GM23338 (cell line): ENCODE data around the gene RAD50. TPM values are rescaled to one million over a fixed set of nuclear protein-coding genes. Genes with fewer than 3 reads are reported as not detected.

ENCODE experiments used
- ATAC-seq: fragments of 200-7000 bp; cut with Tn5 transposase; 3 replicates; pipeline ENCODE4 v1.9.1; 2020
- DNase-seq: peaks from one replicate; pipeline ENCODE4 v3.0.0-alpha.2; 2015; ENCODE audit warnings: low spot score
- H2AFZ ChIP-seq: fragments of 200-600 bp; sonication (generic); 2 replicates; pipeline ENCODE4 v1.8.0; 2016; ENCODE audit warnings: antibody characterized with exemption, mild to moderate bottlenecking, moderate library complexity
- H3F3A ChIP-seq: fragments of 200-600 bp; sonication (generic); replicated peaks from 2 replicates; pipeline ENCODE4 v1.8.0; 2017; ENCODE audit warnings: antibody characterized with exemption, mixed run types, low read depth
- H3K27ac ChIP-seq: fragments of 200-600 bp; sonication (generic); 2 replicates; pipeline ENCODE4 v1.6.1; 2016; ENCODE audit warnings: low read depth
- H3K27me3 ChIP-seq: fragments of 200-600 bp; sonication (generic); 2 replicates; pipeline ENCODE4 v1.8.0; 2016; ENCODE audit warnings: mild to moderate bottlenecking, mixed run types, moderate library complexity; ENCODE audit not compliant: insufficient read depth
- H3K36me3 ChIP-seq: fragments of 200-600 bp; sonication (generic); 2 replicates; pipeline ENCODE4 v1.8.0; 2016; ENCODE audit warnings: mild to moderate bottlenecking; ENCODE audit not compliant: insufficient read depth
- H3K4me1 ChIP-seq: fragments of 200-600 bp; sonication (generic); 2 replicates; pipeline ENCODE4 v1.8.0; 2016; ENCODE audit warnings: mild to moderate bottlenecking, moderate library complexity; ENCODE audit not compliant: insufficient read depth
- H3K4me2 ChIP-seq: fragments of 200-600 bp; sonication (generic); 2 replicates; pipeline ENCODE4 v1.7.1; 2017; ENCODE audit warnings: mixed run types
- H3K4me3 ChIP-seq: fragments of 200-600 bp; sonication (generic); 2 replicates; pipeline ENCODE4 v1.6.1; 2016; ENCODE audit warnings: mixed run types
- H3K79me2 ChIP-seq: fragments of 200-600 bp; sonication (generic); replicated peaks from 2 replicates; pipeline ENCODE4 v1.8.0; 2017; ENCODE audit warnings: mild to moderate bottlenecking; ENCODE audit not compliant: insufficient read depth
- H3K9me2 ChIP-seq: fragments of 200-600 bp; sonication (generic); 2 replicates; pipeline ENCODE4 v1.8.0; 2017; ENCODE audit not compliant: insufficient read depth
- H4K20me1 ChIP-seq: fragments of 200-600 bp; sonication (generic); replicated peaks from 2 replicates; pipeline ENCODE4 v1.8.0; 2017; ENCODE audit warnings: mild to moderate bottlenecking; ENCODE audit not compliant: insufficient read depth
- H3K27ac Mint-ChIP-seq: 2 replicates; pipeline ENCODE4 v1.8.0; 2020; ENCODE audit warnings: inconsistent platforms, mild to moderate bottlenecking, moderate library complexity, mixed read lengths
- H3K27me3 Mint-ChIP-seq: 3 replicates; pipeline ENCODE4 v1.8.0; 2022; ENCODE audit warnings: low read depth, mild to moderate bottlenecking, moderate library complexity, mixed read lengths, inconsistent platforms; ENCODE audit not compliant: insufficient read depth, poor library complexity
- H3K36me3 Mint-ChIP-seq: 3 replicates; pipeline ENCODE4 v1.8.0; 2021; ENCODE audit warnings: low read depth, mild to moderate bottlenecking, inconsistent platforms, moderate library complexity, mixed read lengths
- H3K4me1 Mint-ChIP-seq: 3 replicates; pipeline ENCODE4 v1.8.0; 2020; ENCODE audit warnings: mild to moderate bottlenecking, inconsistent platforms, mixed read lengths
- H3K4me3 Mint-ChIP-seq: 3 replicates; pipeline ENCODE4 v1.8.0; 2021; ENCODE audit warnings: moderate library complexity, mild to moderate bottlenecking, inconsistent platforms, mixed read lengths
- H3K9me3 Mint-ChIP-seq: 3 replicates; pipeline ENCODE4 v1.8.0; 2020; ENCODE audit warnings: moderate library complexity, mild to moderate bottlenecking, inconsistent platforms, mixed read lengths
- CREB1 ChIP-seq: fragments of 250-450 bp; sonication (Bioruptor Pico); IDR thresholded peaks from 2 replicates; pipeline ENCODE4 v1.5.0; 2020; ENCODE audit warnings: low read depth, mild to moderate bottlenecking, moderate library complexity
- EZH2phosphoT487 ChIP-seq: fragments of 200-600 bp; sonication (generic); IDR thresholded peaks from one replicate; pipeline ENCODE4 v1.8.1; 2018; ENCODE audit warnings: antibody characterized with exemption; ENCODE audit not compliant: unreplicated experiment
- JUNB ChIP-seq: IDR thresholded peaks from one replicate; pipeline ENCODE4 v1.6.1; 2016; ENCODE audit warnings: antibody characterized with exemption; ENCODE audit not compliant: unreplicated experiment
- NANOG ChIP-seq: IDR thresholded peaks from 2 replicates; pipeline ENCODE4 v1.6.1; 2016; ENCODE audit warnings: antibody characterized with exemption, borderline replicate concordance
- POLR2AphosphoS5 ChIP-seq: IDR thresholded peaks from 2 replicates; pipeline ENCODE4 v1.6.1; 2016; ENCODE audit warnings: antibody characterized with exemption, low read depth
- ZNF114 ChIP-seq: fragments of 250-450 bp; sonication (Bioruptor Pico); IDR thresholded peaks from 2 replicates; pipeline ENCODE4 v1.5.0; 2020; ENCODE audit warnings: mild to moderate bottlenecking, moderate library complexity
- polyA plus RNA-seq: library from polyadenylated mRNA; unstranded; fragments of >200 nt; fragmentation: Nextera tagmentation; extraction: Ambion mirVana; gene quantifications from 2 replicates; pipeline ENCODE4 v1.2.1, GENCODE V29; 2016
- total RNA-seq: library from RNA; depleted of rRNA; stranded (reverse); fragments of >200 nt; shearing (Covaris generic); gene quantifications from 2 replicates; pipeline ENCODE4 v1.2.3, GENCODE V29; 2014
- TF ChIP-seq, protein P1 (sequence below), 2 experiments: fragments of 200-600 bp in 1 of 2; sonication (generic) in 1 of 2; conservative IDR thresholded peaks; 2 replicates each; pipeline versions ENCODE4 v1.5.1 to v1.6.1; 2016 to 2017; ENCODE audit warnings: antibody characterized with exemption in 2 of 2, low read depth in 2 of 2, mild to moderate bottlenecking in 2 of 2, moderate library complexity in 1 of 2
- TF ChIP-seq, protein P2 (sequence below): IDR thresholded peaks from one replicate; pipeline ENCODE4 v1.6.1; 2018; ENCODE audit warnings: antibody characterized with exemption; ENCODE audit not compliant: unreplicated experiment
- TF ChIP-seq, protein P3 (sequence below): fragments of 250-450 bp; sonication (Bioruptor Pico); IDR thresholded peaks from 2 replicates; pipeline ENCODE4 v1.5.0; 2020; ENCODE audit warnings: mild to moderate bottlenecking, moderate library complexity

The RAD50 gene
- total and polyA plus RNA-seq, 2 experiments from 2014 or later: 27.0 to 52.2 TPM

DNA sequence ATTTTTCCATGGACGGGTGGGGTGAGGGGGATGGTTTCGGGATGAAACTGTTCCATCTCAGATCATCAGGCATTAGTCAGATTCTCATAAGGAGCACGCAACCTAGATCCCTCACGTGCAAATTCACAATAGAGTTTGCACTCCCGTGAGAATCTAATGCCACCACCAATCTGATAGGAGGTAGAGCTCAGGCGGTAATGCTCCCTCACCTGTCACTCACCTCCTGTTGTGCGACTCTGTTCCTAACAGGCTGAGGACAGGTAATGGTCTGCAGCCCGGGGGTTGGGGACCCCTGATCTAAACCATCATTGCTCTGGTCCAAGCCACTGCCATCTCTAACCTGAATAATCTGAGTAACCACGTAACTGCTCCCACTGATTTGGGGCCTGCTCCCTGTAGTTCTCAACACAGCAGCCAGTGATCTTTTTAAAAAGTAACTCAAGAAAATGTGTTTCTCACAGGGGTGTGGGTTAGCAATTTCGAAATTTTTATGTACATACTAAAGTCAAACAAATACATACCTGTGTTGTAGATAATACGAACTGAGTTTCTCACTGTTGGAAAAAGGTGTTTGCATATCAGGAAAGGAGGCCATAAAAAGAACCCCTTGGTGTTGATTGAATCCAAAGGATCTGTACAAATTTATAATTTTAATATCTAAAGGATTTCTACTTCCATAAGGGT is 89.9 kb downstream of the RAD50 start:
- no peak for DNase-seq
- Histone ChIP-seq H3K4me3 (no peak overlapping the region), H3K4me1 (peaks cover 18% of the 10 kb centered on the region), H3K36me3 (peaks cover 4% of the 10 kb centered on the region), H3K4me2 (no peak overlapping the region), H4K20me1 (no peaks in the 10 kb centered on the region), H3K27me3 (no peaks in the 10 kb centered on the region), H3K27ac (no peak overlapping the region), H3K79me2 (no peaks in the 10 kb centered on the region), H2AFZ (no peak overlapping the region), H3F3A (no peaks in the 10 kb centered on the region), H3K9me2 (no peaks in the 10 kb centered on the region)
- ATAC-seq: no peak
- no peak for TF ChIP-seq POLR2AphosphoS5
- no peak for TF ChIP-seq NANOG
- TF ChIP-seq, protein P1, sequence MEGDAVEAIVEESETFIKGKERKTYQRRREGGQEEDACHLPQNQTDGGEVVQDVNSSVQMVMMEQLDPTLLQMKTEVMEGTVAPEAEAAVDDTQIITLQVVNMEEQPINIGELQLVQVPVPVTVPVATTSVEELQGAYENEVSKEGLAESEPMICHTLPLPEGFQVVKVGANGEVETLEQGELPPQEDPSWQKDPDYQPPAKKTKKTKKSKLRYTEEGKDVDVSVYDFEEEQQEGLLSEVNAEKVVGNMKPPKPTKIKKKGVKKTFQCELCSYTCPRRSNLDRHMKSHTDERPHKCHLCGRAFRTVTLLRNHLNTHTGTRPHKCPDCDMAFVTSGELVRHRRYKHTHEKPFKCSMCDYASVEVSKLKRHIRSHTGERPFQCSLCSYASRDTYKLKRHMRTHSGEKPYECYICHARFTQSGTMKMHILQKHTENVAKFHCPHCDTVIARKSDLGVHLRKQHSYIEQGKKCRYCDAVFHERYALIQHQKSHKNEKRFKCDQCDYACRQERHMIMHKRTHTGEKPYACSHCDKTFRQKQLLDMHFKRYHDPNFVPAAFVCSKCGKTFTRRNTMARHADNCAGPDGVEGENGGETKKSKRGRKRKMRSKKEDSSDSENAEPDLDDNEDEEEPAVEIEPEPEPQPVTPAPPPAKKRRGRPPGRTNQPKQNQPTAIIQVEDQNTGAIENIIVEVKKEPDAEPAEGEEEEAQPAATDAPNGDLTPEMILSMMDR (conservative IDR thresholded peaks at IDR 0.05; ENCODE audit: low read depth in 2 of 2): no peak
- no peak for TF ChIP-seq EZH2phosphoT487
- peaks cover 11% of the 10 kb centered on the region; the same call in 2 of the 3 replicates for H3K9me3 Mint-ChIP-seq
- H3K27me3 Mint-ChIP-seq: peaks cover 2% of the 10 kb centered on the region
- no peak overlapping the region for H3K4me3 Mint-ChIP-seq
- no peak overlapping the region for H3K27ac Mint-ChIP-seq
- H3K36me3 Mint-ChIP-seq: peaks cover 30% of the 10 kb centered on the region
- H3K4me1 Mint-ChIP-seq: peaks cover 18% of the 10 kb centered on the region

DNA sequence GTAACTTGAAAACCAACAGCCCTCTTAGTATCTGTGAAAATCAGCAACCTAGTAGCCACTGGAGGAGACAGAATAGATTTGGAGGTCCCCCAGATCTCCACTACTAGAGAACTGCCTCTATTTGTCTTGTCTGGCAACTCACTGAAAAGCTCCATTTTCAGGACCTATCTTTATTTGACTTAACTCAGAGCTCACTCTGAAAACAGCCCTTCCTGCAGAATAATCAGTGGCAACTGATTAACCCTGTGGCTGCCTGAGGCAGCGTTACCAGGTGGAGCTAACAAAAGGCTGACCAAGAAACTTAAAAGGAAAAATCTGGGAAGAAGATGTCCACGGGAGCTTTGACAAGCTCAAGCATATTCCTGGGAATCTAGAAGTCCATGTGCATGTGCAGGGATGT is 90.7 kb downstream of the RAD50 start:
- H3K4me1 Mint-ChIP-seq: peaks cover 18% of the 10 kb centered on the region
- TF ChIP-seq NANOG: no peak
- no peak for TF ChIP-seq POLR2AphosphoS5
- TF ChIP-seq, protein P2, sequence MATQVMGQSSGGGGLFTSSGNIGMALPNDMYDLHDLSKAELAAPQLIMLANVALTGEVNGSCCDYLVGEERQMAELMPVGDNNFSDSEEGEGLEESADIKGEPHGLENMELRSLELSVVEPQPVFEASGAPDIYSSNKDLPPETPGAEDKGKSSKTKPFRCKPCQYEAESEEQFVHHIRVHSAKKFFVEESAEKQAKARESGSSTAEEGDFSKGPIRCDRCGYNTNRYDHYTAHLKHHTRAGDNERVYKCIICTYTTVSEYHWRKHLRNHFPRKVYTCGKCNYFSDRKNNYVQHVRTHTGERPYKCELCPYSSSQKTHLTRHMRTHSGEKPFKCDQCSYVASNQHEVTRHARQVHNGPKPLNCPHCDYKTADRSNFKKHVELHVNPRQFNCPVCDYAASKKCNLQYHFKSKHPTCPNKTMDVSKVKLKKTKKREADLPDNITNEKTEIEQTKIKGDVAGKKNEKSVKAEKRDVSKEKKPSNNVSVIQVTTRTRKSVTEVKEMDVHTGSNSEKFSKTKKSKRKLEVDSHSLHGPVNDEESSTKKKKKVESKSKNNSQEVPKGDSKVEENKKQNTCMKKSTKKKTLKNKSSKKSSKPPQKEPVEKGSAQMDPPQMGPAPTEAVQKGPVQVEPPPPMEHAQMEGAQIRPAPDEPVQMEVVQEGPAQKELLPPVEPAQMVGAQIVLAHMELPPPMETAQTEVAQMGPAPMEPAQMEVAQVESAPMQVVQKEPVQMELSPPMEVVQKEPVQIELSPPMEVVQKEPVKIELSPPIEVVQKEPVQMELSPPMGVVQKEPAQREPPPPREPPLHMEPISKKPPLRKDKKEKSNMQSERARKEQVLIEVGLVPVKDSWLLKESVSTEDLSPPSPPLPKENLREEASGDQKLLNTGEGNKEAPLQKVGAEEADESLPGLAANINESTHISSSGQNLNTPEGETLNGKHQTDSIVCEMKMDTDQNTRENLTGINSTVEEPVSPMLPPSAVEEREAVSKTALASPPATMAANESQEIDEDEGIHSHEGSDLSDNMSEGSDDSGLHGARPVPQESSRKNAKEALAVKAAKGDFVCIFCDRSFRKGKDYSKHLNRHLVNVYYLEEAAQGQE: no peak
- TF ChIP-seq ZNF114 (CRISPR knock-in tag): no peak
- no peak for TF ChIP-seq CREB1 (CRISPR knock-in tag)
- TF ChIP-seq JUNB: no peak
- TF ChIP-seq, protein P3, sequence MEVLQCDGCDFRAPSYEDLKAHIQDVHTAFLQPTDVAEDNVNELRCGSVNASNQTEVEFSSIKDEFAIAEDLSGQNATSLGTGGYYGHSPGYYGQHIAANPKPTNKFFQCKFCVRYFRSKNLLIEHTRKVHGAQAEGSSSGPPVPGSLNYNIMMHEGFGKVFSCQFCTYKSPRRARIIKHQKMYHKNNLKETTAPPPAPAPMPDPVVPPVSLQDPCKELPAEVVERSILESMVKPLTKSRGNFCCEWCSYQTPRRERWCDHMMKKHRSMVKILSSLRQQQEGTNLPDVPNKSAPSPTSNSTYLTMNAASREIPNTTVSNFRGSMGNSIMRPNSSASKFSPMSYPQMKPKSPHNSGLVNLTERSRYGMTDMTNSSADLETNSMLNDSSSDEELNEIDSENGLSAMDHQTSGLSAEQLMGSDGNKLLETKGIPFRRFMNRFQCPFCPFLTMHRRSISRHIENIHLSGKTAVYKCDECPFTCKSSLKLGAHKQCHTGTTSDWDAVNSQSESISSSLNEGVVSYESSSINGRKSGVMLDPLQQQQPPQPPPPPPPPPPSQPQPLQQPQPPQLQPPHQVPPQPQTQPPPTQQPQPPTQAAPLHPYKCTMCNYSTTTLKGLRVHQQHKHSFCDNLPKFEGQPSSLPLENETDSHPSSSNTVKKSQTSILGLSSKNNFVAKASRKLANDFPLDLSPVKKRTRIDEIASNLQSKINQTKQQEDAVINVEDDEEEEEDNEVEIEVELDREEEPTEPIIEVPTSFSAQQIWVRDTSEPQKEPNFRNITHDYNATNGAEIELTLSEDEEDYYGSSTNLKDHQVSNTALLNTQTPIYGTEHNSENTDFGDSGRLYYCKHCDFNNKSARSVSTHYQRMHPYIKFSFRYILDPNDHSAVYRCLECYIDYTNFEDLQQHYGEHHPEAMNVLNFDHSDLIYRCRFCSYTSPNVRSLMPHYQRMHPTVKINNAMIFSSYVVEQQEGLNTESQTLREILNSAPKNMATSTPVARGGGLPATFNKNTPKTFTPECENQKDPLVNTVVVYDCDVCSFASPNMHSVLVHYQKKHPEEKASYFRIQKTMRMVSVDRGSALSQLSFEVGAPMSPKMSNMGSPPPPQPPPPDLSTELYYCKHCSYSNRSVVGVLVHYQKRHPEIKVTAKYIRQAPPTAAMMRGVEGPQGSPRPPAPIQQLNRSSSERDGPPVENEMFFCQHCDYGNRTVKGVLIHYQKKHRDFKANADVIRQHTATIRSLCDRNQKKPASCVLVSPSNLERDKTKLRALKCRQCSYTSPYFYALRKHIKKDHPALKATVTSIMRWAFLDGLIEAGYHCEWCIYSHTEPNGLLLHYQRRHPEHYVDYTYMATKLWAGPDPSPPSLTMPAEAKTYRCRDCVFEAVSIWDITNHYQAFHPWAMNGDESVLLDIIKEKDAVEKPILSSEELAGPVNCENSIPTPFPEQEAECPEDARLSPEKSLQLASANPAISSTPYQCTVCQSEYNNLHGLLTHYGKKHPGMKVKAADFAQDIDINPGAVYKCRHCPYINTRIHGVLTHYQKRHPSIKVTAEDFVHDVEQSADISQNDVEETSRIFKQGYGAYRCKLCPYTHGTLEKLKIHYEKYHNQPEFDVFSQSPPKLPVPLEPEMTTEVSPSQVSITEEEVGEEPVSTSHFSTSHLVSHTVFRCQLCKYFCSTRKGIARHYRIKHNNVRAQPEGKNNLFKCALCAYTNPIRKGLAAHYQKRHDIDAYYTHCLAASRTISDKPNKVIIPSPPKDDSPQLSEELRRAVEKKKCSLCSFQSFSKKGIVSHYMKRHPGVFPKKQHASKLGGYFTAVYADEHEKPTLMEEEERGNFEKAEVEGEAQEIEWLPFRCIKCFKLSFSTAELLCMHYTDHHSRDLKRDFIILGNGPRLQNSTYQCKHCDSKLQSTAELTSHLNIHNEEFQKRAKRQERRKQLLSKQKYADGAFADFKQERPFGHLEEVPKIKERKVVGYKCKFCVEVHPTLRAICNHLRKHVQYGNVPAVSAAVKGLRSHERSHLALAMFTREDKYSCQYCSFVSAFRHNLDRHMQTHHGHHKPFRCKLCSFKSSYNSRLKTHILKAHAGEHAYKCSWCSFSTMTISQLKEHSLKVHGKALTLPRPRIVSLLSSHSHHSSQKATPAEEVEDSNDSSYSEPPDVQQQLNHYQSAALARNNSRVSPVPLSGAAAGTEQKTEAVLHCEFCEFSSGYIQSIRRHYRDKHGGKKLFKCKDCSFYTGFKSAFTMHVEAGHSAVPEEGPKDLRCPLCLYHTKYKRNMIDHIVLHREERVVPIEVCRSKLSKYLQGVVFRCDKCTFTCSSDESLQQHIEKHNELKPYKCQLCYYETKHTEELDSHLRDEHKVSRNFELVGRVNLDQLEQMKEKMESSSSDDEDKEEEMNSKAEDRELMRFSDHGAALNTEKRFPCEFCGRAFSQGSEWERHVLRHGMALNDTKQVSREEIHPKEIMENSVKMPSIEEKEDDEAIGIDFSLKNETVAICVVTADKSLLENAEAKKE: no peak

More for the DNA sequence above, 90.7 kb downstream of the RAD50 start:
- H3K27ac ChIP-seq: no peak overlapping the region
- no peaks in the 10 kb centered on the region for H3K79me2 ChIP-seq
- no peaks in the 10 kb centered on the region for H3K9me2 ChIP-seq
- Mint-ChIP-seq H3K9me3 (peaks cover 11% of the 10 kb centered on the region; the same call in 2 of the 3 replicates), H3K4me3 (no peak overlapping the region), H3K36me3 (peaks cover 25% of the 10 kb centered on the region), H3K27ac (no peak overlapping the region), H3K27me3 (peaks cover 2% of the 10 kb centered on the region)
- H3K36me3 ChIP-seq: 0 out of 2 replicates have a peak, but pooled peaks cover 4% of the 10 kb centered on the region
- ATAC-seq (no peak), DNase-seq (no peak)
- H3K27me3 ChIP-seq: no peaks in the 10 kb centered on the region
- no peak overlapping the region for H3K4me3 ChIP-seq
- peaks cover 18% of the 10 kb centered on the region for H3K4me1 ChIP-seq
- H3K4me2 ChIP-seq: no peak overlapping the region
- H4K20me1 ChIP-seq: no peaks in the 10 kb centered on the region
- no peaks in the 10 kb centered on the region for H3F3A ChIP-seq
- no peak overlapping the region for H2AFZ ChIP-seq
